GM10847 (cell line): Measurements from ENCODE around the gene TTR.

Experiments used
- POLR2A ChIP-seq: IDR thresholded peaks from 2 replicates; pipeline ENCODE4 v1.6.1; 2011; ENCODE audit not compliant: insufficient read length; ENCODE audit errors: extremely low read depth

TTR gene

GRCh38 chr18:31630549-31630948, 38.9 kb downstream of the TTR start:
- TF ChIP-seq POLR2A = no peak

GRCh38 chr18:31631526-31631925, 39.8 kb downstream of the TTR start:
- TF ChIP-seq POLR2A = no peak

- TF ChIP-seq POLR2A = no peak
Measured at GRCh38 chr18:31632356-31632755, 40.7 kb downstream of the TTR start.

- no peak for TF ChIP-seq POLR2A
Measured at GRCh38 chr18:31633392-31634330, 42.0 kb downstream of the TTR start.

- no peak for TF ChIP-seq POLR2A
Measured at GRCh38 chr18:31634331-31634713, 42.6 kb downstream of the TTR start.

GRCh38 chr18:31636387-31636786, 44.7 kb downstream of the TTR start:
- TF ChIP-seq POLR2A = no peak

GRCh38 chr18:31637445-31637844, 45.8 kb downstream of the TTR start:
- no peak for TF ChIP-seq POLR2A

- no peak for TF ChIP-seq POLR2A
Measured at GRCh38 chr18:31643003-31643402, 51.3 kb downstream of the TTR start.

- TF ChIP-seq POLR2A = no peak
Measured at GRCh38 chr18:31645411-31645810, 53.7 kb downstream of the TTR start.

GRCh38 chr18:31646332-31647126, 54.9 kb downstream of the TTR start:
- no peak for TF ChIP-seq POLR2A

GRCh38 chr18:31647127-31647753, 55.6 kb downstream of the TTR start:
- no peak for TF ChIP-seq POLR2A
